Thyroid gland (tissue), 4 donors: Measurements from ENCODE around the gene RRP1B.

Experiments
- POLR2A ChIP-seq, 2 donors: fragments of 450-650 bp; IDR thresholded peaks; one replicate each; pipeline ENCODE4 v1.6.1; 2017; ENCODE audit warnings: antibody characterized with exemption in 2 of 2, mild to moderate bottlenecking in 2 of 2, moderate library complexity in 1 of 2
- TF ChIP-seq, protein P1 (sequence below), 6 experiments: fragments of 200-600 bp in 3 of 6; fragments of 450-650 bp in 3 of 6; sonication (generic) in 3 of 6; IDR thresholded peaks; one replicate each; pipeline ENCODE4 v1.5.1; 2016 to 2019; ENCODE audit warnings: antibody characterized with exemption in 6 of 6, mild to moderate bottlenecking in 2 of 6, inconsistent platforms in 1 of 6, moderate library complexity in 1 of 6

- TF ChIP-seq, protein P1, sequence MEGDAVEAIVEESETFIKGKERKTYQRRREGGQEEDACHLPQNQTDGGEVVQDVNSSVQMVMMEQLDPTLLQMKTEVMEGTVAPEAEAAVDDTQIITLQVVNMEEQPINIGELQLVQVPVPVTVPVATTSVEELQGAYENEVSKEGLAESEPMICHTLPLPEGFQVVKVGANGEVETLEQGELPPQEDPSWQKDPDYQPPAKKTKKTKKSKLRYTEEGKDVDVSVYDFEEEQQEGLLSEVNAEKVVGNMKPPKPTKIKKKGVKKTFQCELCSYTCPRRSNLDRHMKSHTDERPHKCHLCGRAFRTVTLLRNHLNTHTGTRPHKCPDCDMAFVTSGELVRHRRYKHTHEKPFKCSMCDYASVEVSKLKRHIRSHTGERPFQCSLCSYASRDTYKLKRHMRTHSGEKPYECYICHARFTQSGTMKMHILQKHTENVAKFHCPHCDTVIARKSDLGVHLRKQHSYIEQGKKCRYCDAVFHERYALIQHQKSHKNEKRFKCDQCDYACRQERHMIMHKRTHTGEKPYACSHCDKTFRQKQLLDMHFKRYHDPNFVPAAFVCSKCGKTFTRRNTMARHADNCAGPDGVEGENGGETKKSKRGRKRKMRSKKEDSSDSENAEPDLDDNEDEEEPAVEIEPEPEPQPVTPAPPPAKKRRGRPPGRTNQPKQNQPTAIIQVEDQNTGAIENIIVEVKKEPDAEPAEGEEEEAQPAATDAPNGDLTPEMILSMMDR (IDR thresholded peaks at IDR 0.05), result no peak
- no peak for TF ChIP-seq POLR2A (IDR thresholded peaks at IDR 0.05)
Measured at GRCh38 chr21:43622796-43623195, 36.6 kb upstream of the RRP1B start.
